Activated CD4-positive, alpha-beta T cell treated with anti-CD3 and anti-CD28 coated beads, Interleukin-2, amount 50 U/mL, for 4 hours (primary cell): ENCODE measurements around the gene ZNF234.
"Not testable (repeated sequence)": the region's sequence is repeated elsewhere in the genome, so short reads cannot be mapped to it uniquely, and the experiment has no call there.

ENCODE experiments used
- DNase-seq, 2 experiments: peaks; one replicate each; pipeline ENCODE4 v3.0.0-alpha.2; 2020

ZNF234 gene

GRCh38 chr19:44182145-44182544, 40.8 kb downstream of the ZNF234 start:
- DNase-seq: no peak

DNA sequence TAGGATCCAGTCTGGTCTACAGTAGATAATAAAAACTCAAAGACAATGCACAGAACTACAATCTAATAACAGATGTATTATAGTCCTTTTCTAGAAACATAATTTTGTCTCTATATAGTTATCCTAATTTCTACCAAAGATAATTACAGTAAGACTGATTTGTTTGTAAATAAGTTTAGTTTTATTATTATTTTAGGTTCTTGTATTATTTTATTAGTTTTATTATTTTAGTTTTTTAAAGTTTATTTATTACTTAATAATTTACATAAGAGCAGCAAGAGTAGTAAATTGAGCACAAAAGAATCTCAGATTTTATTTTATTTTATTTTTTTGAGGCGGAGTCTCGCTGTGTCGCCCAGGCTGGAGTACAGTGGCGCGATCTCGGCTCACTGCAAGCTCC, 48.7 kb downstream of the ZNF234 start:
- no peak for DNase-seq

DNA sequence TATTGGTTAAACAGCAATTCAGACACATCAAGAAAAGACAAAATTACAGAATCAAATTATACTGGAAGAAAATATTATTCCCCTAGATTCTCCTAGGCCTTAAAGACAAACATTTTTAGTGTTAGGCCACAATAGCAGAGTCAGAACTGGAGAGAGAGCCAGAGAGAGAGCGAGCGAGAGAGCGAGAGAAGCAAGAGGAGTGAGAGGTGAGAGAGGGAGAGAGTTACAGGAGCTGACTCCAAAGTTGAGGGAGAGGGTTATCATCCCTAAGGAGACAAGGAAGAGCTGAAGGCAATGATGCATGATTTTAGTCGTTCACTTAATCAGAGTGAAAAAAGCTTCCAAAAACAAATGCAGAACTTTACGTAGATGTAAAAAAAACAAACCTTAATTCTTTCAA, 50.8 kb downstream of the ZNF234 start:
- DNase-seq: no peak

- no peak for DNase-seq
Measured at GRCh38 chr19:44196772-44197171, 55.4 kb downstream of the ZNF234 start.

- no peak for DNase-seq
Measured at GRCh38 chr19:44202470-44202869, 61.1 kb downstream of the ZNF234 start.

- DNase-seq: no peak
Measured at GRCh38 chr19:44202974-44203373, 61.6 kb downstream of the ZNF234 start.

DNA sequence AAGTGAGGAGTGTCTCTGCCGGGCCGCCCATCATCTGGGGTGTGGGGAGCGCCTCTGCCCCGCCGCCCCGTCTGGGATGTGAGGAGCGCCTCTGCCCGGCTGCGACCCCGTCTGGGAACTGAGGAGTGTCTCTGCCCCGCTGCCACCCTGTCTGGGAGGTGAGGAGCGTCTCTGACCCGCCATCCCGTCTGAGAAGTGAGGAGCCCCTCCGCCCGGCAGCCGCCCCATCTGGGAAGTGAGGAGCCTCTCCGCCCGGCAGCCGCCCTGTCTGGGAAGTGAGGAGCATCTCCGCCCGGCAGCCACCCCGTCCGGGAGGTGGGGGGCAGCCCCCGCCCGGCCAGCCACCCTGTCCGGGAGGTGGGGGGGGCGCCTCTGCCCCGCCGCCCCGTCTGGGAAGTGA, 62.5 kb downstream of the ZNF234 start:
- DNase-seq: not testable (repeated sequence)

GRCh38 chr19:44204772-44205171, 63.4 kb downstream of the ZNF234 start:
- DNase-seq: no peak

DNA sequence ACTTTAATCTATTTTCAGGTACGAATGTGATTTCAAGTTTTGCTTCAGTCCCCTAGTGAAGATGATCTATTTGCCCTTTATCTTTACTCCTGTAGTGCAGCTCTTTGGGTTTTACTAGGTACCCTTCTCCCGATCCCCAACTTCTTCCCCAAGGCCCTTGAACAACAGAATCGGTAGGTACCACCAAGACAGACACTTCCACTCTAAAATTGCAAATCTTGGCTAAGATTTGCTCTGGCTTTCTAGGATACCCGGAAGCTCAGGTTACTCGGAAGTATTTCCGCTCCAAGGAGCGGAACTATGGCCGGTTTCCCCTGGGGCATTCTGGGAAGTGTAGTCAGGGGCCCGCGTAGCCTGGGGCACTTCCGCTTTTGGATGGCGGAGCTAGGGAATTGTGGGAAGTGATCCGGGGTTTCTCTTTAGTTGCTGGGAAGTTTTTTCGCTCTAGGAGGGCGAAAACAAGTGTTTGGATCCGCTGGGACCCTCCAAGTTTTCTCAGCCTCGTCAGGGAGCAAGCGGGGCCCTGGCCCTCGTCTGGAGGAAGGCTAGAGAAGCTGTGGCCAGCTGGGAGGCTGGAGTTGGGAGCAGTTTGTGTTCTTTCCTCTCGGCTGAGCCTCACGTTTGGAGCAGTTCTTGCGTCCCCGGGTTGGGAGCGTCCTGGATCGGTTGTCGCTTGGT, 65.9 kb downstream of the ZNF234 start:
- DNase-seq: peak; percentile 71 to 72
